SK-N-SH (cell line): Measurements from ENCODE around the gene CST6.

ENCODE experiments used
- EZH2phosphoT487 ChIP-seq: fragments of 200-600 bp; sonication (generic); IDR thresholded peaks from 2 replicates; pipeline ENCODE4 v1.6.1; 2017; ENCODE audit warnings: low read depth, mixed run types, mild to moderate bottlenecking, antibody characterized with exemption, moderate library complexity, borderline replicate concordance
- MXI1 ChIP-seq: IDR thresholded peaks from 2 replicates; pipeline ENCODE4 v1.6.1; 2012; ENCODE audit warnings: mild to moderate bottlenecking, low read depth, low read length, improper control_type of control experiment
- NRF1 ChIP-seq: IDR thresholded peaks from 2 replicates; pipeline ENCODE4 v1.6.1; 2012; ENCODE audit warnings: low read depth, mild to moderate bottlenecking, low read length
- POLR2AphosphoS5 ChIP-seq: IDR thresholded peaks from 2 replicates; pipeline ENCODE4 v1.6.1; 2012; ENCODE audit warnings: low read depth, low read length
- RAD21 ChIP-seq: IDR thresholded peaks from 2 replicates; pipeline ENCODE4 v1.6.1; 2012; ENCODE audit warnings: mild to moderate bottlenecking, low read length
- RXRA ChIP-seq: IDR thresholded peaks from 2 replicates; pipeline ENCODE4 v1.4.0; 2012; ENCODE audit warnings: low read depth, mild to moderate bottlenecking, borderline replicate concordance
- TCF12 ChIP-seq: IDR thresholded peaks from 2 replicates; pipeline ENCODE4 v1.4.0; 2012
- YY1 ChIP-seq: IDR thresholded peaks from 2 replicates; pipeline ENCODE4 v1.4.0; 2012; ENCODE audit warnings: low read depth, mild to moderate bottlenecking
- TF ChIP-seq, protein P1 (sequence below): fragments of 200-600 bp; sonication (generic); IDR thresholded peaks from 2 replicates; pipeline ENCODE4 v1.6.1; 2017; ENCODE audit warnings: antibody characterized with exemption, mild to moderate bottlenecking, moderate library complexity
- TF ChIP-seq, protein P2 (sequence below): IDR thresholded peaks from 2 replicates; pipeline ENCODE4 v1.4.0; 2012; ENCODE audit warnings: low read depth, borderline replicate concordance

DNA sequence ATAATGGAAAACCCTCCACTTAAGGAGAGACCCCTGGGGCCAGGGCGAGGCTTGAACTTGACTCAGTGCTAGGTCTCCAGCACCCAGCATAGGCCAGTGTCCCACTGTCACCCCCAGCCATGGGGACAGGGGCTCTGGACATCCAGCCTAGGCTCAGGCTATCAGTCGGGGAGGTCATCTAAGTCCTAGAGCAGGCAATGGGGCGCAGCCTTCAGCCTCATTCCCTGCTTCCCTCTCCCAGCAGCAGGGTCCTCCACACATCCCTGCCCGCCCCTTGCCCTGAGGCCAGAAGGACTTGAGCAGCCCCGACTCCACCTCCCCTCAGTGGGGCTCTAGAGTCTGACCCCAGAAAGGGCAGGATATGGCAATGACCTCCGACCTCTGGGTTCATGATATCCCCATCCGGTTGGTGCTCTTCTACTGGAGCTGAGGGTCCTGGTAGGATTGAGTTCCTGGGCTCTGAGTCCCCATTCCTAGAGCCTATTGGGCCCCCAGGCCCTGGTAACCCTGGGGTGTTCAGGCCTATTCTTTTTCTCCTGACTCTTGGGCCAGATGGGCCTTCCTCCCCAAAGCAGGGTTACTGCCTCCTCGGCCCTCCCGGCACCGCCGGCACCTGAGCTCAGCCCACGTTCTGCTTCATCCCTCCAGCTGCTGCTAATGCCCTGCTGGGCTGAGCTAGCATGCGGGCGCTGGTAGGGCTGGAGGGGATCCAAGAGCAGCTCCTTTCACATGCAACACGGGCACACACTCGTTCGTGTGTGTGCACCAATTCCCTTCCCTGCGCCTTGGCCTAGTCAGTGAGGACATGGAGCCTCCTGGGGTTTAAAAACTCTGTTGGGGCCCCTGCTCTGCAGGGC is 4.4 kb downstream of the CST6 start:
- TF ChIP-seq YY1 (no peak), POLR2AphosphoS5 (no peak), RXRA (no peak), EZH2phosphoT487 (no peak), RAD21 (no peak), TCF12 (no peak), NRF1 (no peak), MXI1 (no peak)
- TF ChIP-seq, protein P1, sequence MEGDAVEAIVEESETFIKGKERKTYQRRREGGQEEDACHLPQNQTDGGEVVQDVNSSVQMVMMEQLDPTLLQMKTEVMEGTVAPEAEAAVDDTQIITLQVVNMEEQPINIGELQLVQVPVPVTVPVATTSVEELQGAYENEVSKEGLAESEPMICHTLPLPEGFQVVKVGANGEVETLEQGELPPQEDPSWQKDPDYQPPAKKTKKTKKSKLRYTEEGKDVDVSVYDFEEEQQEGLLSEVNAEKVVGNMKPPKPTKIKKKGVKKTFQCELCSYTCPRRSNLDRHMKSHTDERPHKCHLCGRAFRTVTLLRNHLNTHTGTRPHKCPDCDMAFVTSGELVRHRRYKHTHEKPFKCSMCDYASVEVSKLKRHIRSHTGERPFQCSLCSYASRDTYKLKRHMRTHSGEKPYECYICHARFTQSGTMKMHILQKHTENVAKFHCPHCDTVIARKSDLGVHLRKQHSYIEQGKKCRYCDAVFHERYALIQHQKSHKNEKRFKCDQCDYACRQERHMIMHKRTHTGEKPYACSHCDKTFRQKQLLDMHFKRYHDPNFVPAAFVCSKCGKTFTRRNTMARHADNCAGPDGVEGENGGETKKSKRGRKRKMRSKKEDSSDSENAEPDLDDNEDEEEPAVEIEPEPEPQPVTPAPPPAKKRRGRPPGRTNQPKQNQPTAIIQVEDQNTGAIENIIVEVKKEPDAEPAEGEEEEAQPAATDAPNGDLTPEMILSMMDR: no peak
- TF ChIP-seq, protein P2, sequence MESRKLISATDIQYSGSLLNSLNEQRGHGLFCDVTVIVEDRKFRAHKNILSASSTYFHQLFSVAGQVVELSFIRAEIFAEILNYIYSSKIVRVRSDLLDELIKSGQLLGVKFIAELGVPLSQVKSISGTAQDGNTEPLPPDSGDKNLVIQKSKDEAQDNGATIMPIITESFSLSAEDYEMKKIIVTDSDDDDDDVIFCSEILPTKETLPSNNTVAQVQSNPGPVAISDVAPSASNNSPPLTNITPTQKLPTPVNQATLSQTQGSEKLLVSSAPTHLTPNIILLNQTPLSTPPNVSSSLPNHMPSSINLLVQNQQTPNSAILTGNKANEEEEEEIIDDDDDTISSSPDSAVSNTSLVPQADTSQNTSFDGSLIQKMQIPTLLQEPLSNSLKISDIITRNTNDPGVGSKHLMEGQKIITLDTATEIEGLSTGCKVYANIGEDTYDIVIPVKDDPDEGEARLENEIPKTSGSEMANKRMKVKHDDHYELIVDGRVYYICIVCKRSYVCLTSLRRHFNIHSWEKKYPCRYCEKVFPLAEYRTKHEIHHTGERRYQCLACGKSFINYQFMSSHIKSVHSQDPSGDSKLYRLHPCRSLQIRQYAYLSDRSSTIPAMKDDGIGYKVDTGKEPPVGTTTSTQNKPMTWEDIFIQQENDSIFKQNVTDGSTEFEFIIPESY: no peak
